Stimulated activated CD4-positive, alpha-beta T cell treated with anti-CD3 and anti-CD28 coated beads, Interleukin-12 subunit alpha, Interleukin-12 subunit beta, amount 100 ng/mL, for 4 hours (primary cell): Measurements from ENCODE around the gene MACROD1.
A peak's percentile ranks its signal among the peaks of the same experiment; 100 is the strongest.
"Not testable (repeated sequence)": the region's sequence is repeated elsewhere in the genome, so short reads cannot be mapped to it uniquely, and the experiment has no call there.

Source experiments
- DNase-seq: peaks from one replicate; pipeline ENCODE4 v3.0.0-alpha.2; 2020

Gene MACROD1

GRCh38 chr11:64185175-64185692 is 19.3 kb upstream of the MACROD1 start:
- peak; percentile 39 for DNase-seq

- DNase-seq, result no peak
Observed at GRCh38 chr11:64183890-64184289, 18.0 kb upstream of the MACROD1 start.

- DNase-seq, result peak; percentile 48
Observed at GRCh38 chr11:64181506-64182411, 15.8 kb upstream of the MACROD1 start.

- DNase-seq, result no peak
Observed at GRCh38 chr11:64180891-64181290, 15.0 kb upstream of the MACROD1 start.

GRCh38 chr11:64178951-64179639 is 13.2 kb upstream of the MACROD1 start:
- no peak for DNase-seq

- no peak for DNase-seq
Observed at GRCh38 chr11:64178203-64178602, 12.3 kb upstream of the MACROD1 start.

- no peak for DNase-seq
Observed at GRCh38 chr11:64176751-64177150, 10.8 kb upstream of the MACROD1 start.

- DNase-seq, result no peak
Observed at GRCh38 chr11:64173616-64174355, 7.9 kb upstream of the MACROD1 start.

- no peak for DNase-seq
Observed at GRCh38 chr11:64170419-64170818, 4.5 kb upstream of the MACROD1 start.

GRCh38 chr11:64165481-64165841 is 452 bp downstream of the MACROD1 start:
- DNase-seq, result peak; percentile 32

GRCh38 chr11:64164392-64165312 is 1.3 kb downstream of the MACROD1 start:
- DNase-seq, result no peak

GRCh38 chr11:64163951-64164350 is 2.0 kb downstream of the MACROD1 start:
- DNase-seq, result no peak

- DNase-seq, result not testable (repeated sequence)
Observed at GRCh38 chr11:64162769-64163168, 3.1 kb downstream of the MACROD1 start.

- DNase-seq, result no peak
Observed at GRCh38 chr11:64161037-64161436, 4.9 kb downstream of the MACROD1 start.

- DNase-seq, result no peak
Observed at GRCh38 chr11:64157631-64158394, 8.1 kb downstream of the MACROD1 start.

- DNase-seq, result no peak
Observed at GRCh38 chr11:64156235-64157011, 9.5 kb downstream of the MACROD1 start.

- no peak for DNase-seq
Observed at GRCh38 chr11:64153812-64154211, 12.1 kb downstream of the MACROD1 start.

GRCh38 chr11:64152841-64153691 is 12.8 kb downstream of the MACROD1 start:
- DNase-seq, result peak; percentile 74

GRCh38 chr11:64151337-64151736 is 14.6 kb downstream of the MACROD1 start:
- DNase-seq, result no peak
